ENCODE measurements around the gene PTPRK.

The PTPRK gene

GRCh38 chr6:128135325-128135724, 385.1 kb downstream of the PTPRK start:
- no peak overlapping the region for H3K23ac ChIP-seq (ENCODE audit: low read length in 2 of 2)
- H2BK12ac ChIP-seq (ENCODE audit: low read length in 2 of 2): no peak overlapping the region
- no peaks in the 10 kb centered on the region for H3K27me3 ChIP-seq (ENCODE audit: control insufficient read depth in 1 of 2, insufficient read depth in 1 of 2, low read length in 2 of 2)
- no peak overlapping the region for H3K14ac ChIP-seq (ENCODE audit: low read length in 2 of 2)
- H3K4me2 ChIP-seq (ENCODE audit: low read length, poor library complexity, severe bottlenecking): no peak overlapping the region
- no peak overlapping the region for H2AK5ac ChIP-seq (ENCODE audit: low read length, severe bottlenecking)
- H4K91ac ChIP-seq (ENCODE audit: low read length): no peak overlapping the region
- H3K36me3 ChIP-seq (ENCODE audit: control insufficient read depth in 1 of 2, insufficient read depth in 2 of 2, low read depth in 1 of 2, low read length in 2 of 2): no peaks in the 10 kb centered on the region
- H3K27ac ChIP-seq (ENCODE audit: low read length, poor library complexity, severe bottlenecking): no peak overlapping the region
- no peak overlapping the region for H4K8ac ChIP-seq (ENCODE audit: low read length)
- no peak overlapping the region for H2BK5ac ChIP-seq (ENCODE audit: low read depth, low read length, poor library complexity, severe bottlenecking)
- no peak overlapping the region for H3K9ac ChIP-seq (ENCODE audit: low read length)
- no peak for DNase-seq
- no peak overlapping the region for H3K4ac ChIP-seq (ENCODE audit: low read depth in 1 of 2, low read length in 2 of 2)
- H3K9me3 ChIP-seq (ENCODE audit: control insufficient read depth, low read length): no peaks in the 10 kb centered on the region
- H2BK15ac ChIP-seq (ENCODE audit: low read depth, poor library complexity, severe bottlenecking): no peak overlapping the region
- H3K79me1 ChIP-seq (replicated peaks; ENCODE audit: low read length, poor library complexity, severe bottlenecking): peaks cover 20% of the 10 kb centered on the region
- H3K18ac ChIP-seq (ENCODE audit: low read depth in 1 of 2, low read length in 2 of 2): no peak overlapping the region
- H3K4me1 ChIP-seq (ENCODE audit: control insufficient read depth, insufficient read depth, low read depth, low read length): no peaks in the 10 kb centered on the region
- no peak overlapping the region for H3K4me3 ChIP-seq (ENCODE audit: insufficient read depth in 1 of 2, low read depth in 1 of 2, low read length in 2 of 2)
- H2BK120ac ChIP-seq (ENCODE audit: low read depth, low read length): no peak overlapping the region
- no peak overlapping the region for H2AFZ ChIP-seq (ENCODE audit: low read depth, low read length)

DNA sequence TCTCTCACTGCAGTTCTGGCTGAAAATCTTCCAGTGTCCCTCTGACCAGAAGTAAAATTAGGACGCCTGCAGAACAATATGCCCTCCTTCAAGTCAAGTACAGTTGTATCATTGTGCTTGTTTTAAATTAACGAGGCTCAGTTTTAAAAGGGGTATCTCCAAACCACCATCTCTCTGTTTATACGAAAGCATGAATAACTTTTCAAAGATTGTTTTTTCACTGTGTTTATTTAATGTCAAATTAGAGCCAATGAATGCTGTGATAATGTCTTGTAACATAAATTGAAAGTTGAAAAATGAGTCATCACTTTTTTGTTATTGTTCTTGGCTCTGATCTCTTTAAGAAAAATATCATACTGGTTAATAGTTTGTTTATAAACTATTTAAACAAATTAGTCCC, 388.8 kb downstream of the PTPRK start:
- Histone ChIP-seq H2BK12ac (ENCODE audit: low read length in 2 of 2) (no peak overlapping the region), H3K4ac (ENCODE audit: low read depth in 1 of 2, low read length in 2 of 2) (no peak overlapping the region), H3K4me2 (ENCODE audit: low read length, poor library complexity, severe bottlenecking) (no peak overlapping the region), H2BK15ac (ENCODE audit: low read depth, poor library complexity, severe bottlenecking) (no peak overlapping the region), H3K9me3 (ENCODE audit: control insufficient read depth, low read length) (no peaks in the 10 kb centered on the region), H3K27me3 (ENCODE audit: control insufficient read depth in 1 of 2, insufficient read depth in 1 of 2, low read length in 2 of 2) (no peaks in the 10 kb centered on the region), H2AFZ (ENCODE audit: low read depth, low read length) (no peak overlapping the region), H3K4me3 (ENCODE audit: insufficient read depth in 1 of 2, low read depth in 1 of 2, low read length in 2 of 2) (no peak overlapping the region), H3K18ac (ENCODE audit: low read depth in 1 of 2, low read length in 2 of 2) (no peak overlapping the region), H3K27ac (ENCODE audit: low read length, poor library complexity, severe bottlenecking) (no peak overlapping the region), H3K4me1 (ENCODE audit: control insufficient read depth, insufficient read depth, low read depth, low read length) (no peaks in the 10 kb centered on the region), H2AK5ac (ENCODE audit: low read length, severe bottlenecking) (no peak overlapping the region), H3K36me3 (ENCODE audit: control insufficient read depth in 1 of 2, insufficient read depth in 2 of 2, low read depth in 1 of 2, low read length in 2 of 2) (no peaks in the 10 kb centered on the region), H3K14ac (ENCODE audit: low read length in 2 of 2) (no peak overlapping the region), H4K91ac (ENCODE audit: low read length) (no peak overlapping the region), H3K9ac (ENCODE audit: low read length) (no peak overlapping the region), H3K23ac (ENCODE audit: low read length in 2 of 2) (no peak overlapping the region), H4K8ac (ENCODE audit: low read length) (no peak overlapping the region), H2BK120ac (ENCODE audit: low read depth, low read length) (no peak overlapping the region), H3K79me1 (replicated peaks; ENCODE audit: low read length, poor library complexity, severe bottlenecking) (peaks cover 16% of the 10 kb centered on the region), H2BK5ac (ENCODE audit: low read depth, low read length, poor library complexity, severe bottlenecking) (no peak overlapping the region)
- DNase-seq: peak; percentile 11
- WGBS: no CpG with 5 or more reads among the region's 3 CpGs

GRCh38 chr6:128131036-128131435, 389.4 kb downstream of the PTPRK start:
- H4K8ac ChIP-seq (ENCODE audit: low read length): no peak overlapping the region
- H3K9ac ChIP-seq (ENCODE audit: low read length): no peak overlapping the region
- no peaks in the 10 kb centered on the region for H3K36me3 ChIP-seq (ENCODE audit: control insufficient read depth in 1 of 2, insufficient read depth in 2 of 2, low read depth in 1 of 2, low read length in 2 of 2)
- no peak overlapping the region for H2BK15ac ChIP-seq (ENCODE audit: low read depth, poor library complexity, severe bottlenecking)
- no peak overlapping the region for H3K27ac ChIP-seq (ENCODE audit: low read length, poor library complexity, severe bottlenecking)
- no peaks in the 10 kb centered on the region for H3K27me3 ChIP-seq (ENCODE audit: control insufficient read depth in 1 of 2, insufficient read depth in 1 of 2, low read length in 2 of 2)
- H4K91ac ChIP-seq (ENCODE audit: low read length): no peak overlapping the region
- DNase-seq: no peak
- no peak overlapping the region for H3K14ac ChIP-seq (ENCODE audit: low read length in 2 of 2)
- WGBS: 96% methylated on average over 4 of the region's 4 CpGs
- H2AK5ac ChIP-seq (ENCODE audit: low read length, severe bottlenecking): no peak overlapping the region
- peak overlapping the region in 1 of 2 experiments; percentile 48 for H3K18ac ChIP-seq (ENCODE audit: low read depth in 1 of 2, low read length in 2 of 2)
- no peaks in the 10 kb centered on the region for H3K4me1 ChIP-seq (ENCODE audit: control insufficient read depth, insufficient read depth, low read depth, low read length)
- H3K79me1 ChIP-seq (replicated peaks; ENCODE audit: low read length, poor library complexity, severe bottlenecking): peaks cover 18% of the 10 kb centered on the region
- H2BK120ac ChIP-seq (ENCODE audit: low read depth, low read length): no peak overlapping the region
- H2BK5ac ChIP-seq (ENCODE audit: low read depth, low read length, poor library complexity, severe bottlenecking): no peak overlapping the region
- no peak overlapping the region for H3K4me3 ChIP-seq (ENCODE audit: insufficient read depth in 1 of 2, low read depth in 1 of 2, low read length in 2 of 2)
- H3K9me3 ChIP-seq (ENCODE audit: control insufficient read depth, low read length): no peaks in the 10 kb centered on the region
- H3K4me2 ChIP-seq (ENCODE audit: low read length, poor library complexity, severe bottlenecking): no peak overlapping the region
- no peak overlapping the region for H3K23ac ChIP-seq (ENCODE audit: low read length in 2 of 2)
- peak overlapping the region in 1 of 2 experiments; percentile 8 for H3K4ac ChIP-seq (ENCODE audit: low read depth in 1 of 2, low read length in 2 of 2)
- no peak overlapping the region for H2AFZ ChIP-seq (ENCODE audit: low read depth, low read length)
- no peak overlapping the region for H2BK12ac ChIP-seq (ENCODE audit: low read length in 2 of 2)

DNA sequence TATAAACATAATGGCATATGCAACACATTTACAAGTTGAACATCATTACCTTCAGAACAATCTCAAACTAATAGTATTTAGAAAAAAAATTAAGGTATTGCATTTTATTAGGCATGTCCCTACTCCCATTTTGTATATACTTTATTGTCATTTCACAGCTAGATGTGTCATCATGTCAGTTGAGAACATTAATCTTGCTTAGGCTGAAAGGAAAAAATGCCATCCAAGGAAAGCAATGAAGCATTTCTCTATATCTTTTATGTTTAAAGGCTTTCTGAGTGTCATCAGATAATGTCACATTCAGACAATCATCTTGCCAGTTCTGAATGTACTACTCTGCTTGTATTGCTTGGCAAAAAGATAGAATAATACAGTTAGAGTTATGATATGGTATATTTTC, 390.7 kb downstream of the PTPRK start:
- no peak overlapping the region for H3K4me2 ChIP-seq (ENCODE audit: low read length, poor library complexity, severe bottlenecking)
- H3K4me1 ChIP-seq (ENCODE audit: control insufficient read depth, insufficient read depth, low read depth, low read length): no peaks in the 10 kb centered on the region
- H3K27ac ChIP-seq (ENCODE audit: low read length, poor library complexity, severe bottlenecking): no peak overlapping the region
- no peak overlapping the region for H4K91ac ChIP-seq (ENCODE audit: low read length)
- no peak overlapping the region for H3K9ac ChIP-seq (ENCODE audit: low read length)
- H2BK15ac ChIP-seq (ENCODE audit: low read depth, poor library complexity, severe bottlenecking): no peak overlapping the region
- H3K4me3 ChIP-seq (ENCODE audit: insufficient read depth in 1 of 2, low read depth in 1 of 2, low read length in 2 of 2): no peak overlapping the region
- peaks cover 15% of the 10 kb centered on the region for H3K79me1 ChIP-seq (replicated peaks; ENCODE audit: low read length, poor library complexity, severe bottlenecking)
- no peak overlapping the region for H2AFZ ChIP-seq (ENCODE audit: low read depth, low read length)
- DNase-seq: no peak
- H3K9me3 ChIP-seq (ENCODE audit: control insufficient read depth, low read length): no peaks in the 10 kb centered on the region
- H3K4ac ChIP-seq (ENCODE audit: low read depth in 1 of 2, low read length in 2 of 2): no peak overlapping the region
- no peak overlapping the region for H2BK5ac ChIP-seq (ENCODE audit: low read depth, low read length, poor library complexity, severe bottlenecking)
- no peak overlapping the region for H2BK120ac ChIP-seq (ENCODE audit: low read depth, low read length)
- no peak overlapping the region for H3K18ac ChIP-seq (ENCODE audit: low read depth in 1 of 2, low read length in 2 of 2)
- H3K23ac ChIP-seq (ENCODE audit: low read length in 2 of 2): no peak overlapping the region
- H3K27me3 ChIP-seq (ENCODE audit: control insufficient read depth in 1 of 2, insufficient read depth in 1 of 2, low read length in 2 of 2): no peaks in the 10 kb centered on the region
- H3K14ac ChIP-seq (ENCODE audit: low read length in 2 of 2): no peak overlapping the region
- H2AK5ac ChIP-seq (ENCODE audit: low read length, severe bottlenecking): no peak overlapping the region
- no peak overlapping the region for H2BK12ac ChIP-seq (ENCODE audit: low read length in 2 of 2)
- no peak overlapping the region for H4K8ac ChIP-seq (ENCODE audit: low read length)
- H3K36me3 ChIP-seq (ENCODE audit: control insufficient read depth in 1 of 2, insufficient read depth in 2 of 2, low read depth in 1 of 2, low read length in 2 of 2): no peaks in the 10 kb centered on the region
